DOHH2 (cell line): ENCODE measurements around the gene AP5Z1.

Experiments
- H3F3A ChIP-seq: fragments of 200-600 bp; sonication (generic), shearing (Covaris generic); 2 replicates; pipeline ENCODE4 v1.6.0; 2016; ENCODE audit warnings: antibody characterized with exemption, mild to moderate bottlenecking; ENCODE audit not compliant: control insufficient read depth, insufficient read depth
- H3K27ac ChIP-seq: fragments of 200-600 bp; sonication (generic); 2 replicates; pipeline ENCODE4 v1.5.1; 2014; ENCODE audit warnings: low read depth, mild to moderate bottlenecking, low read length, moderate library complexity
- H3K27me3 ChIP-seq: fragments of 200-600 bp; sonication (generic); 2 replicates; pipeline ENCODE4 v1.6.1; 2014; ENCODE audit warnings: mild to moderate bottlenecking, low read length, mixed read lengths; ENCODE audit not compliant: control insufficient read depth
- H3K36me3 ChIP-seq: fragments of 200-600 bp; sonication (generic); 2 replicates; pipeline ENCODE4 v1.6.1; 2014; ENCODE audit warnings: mild to moderate bottlenecking, low read length, moderate library complexity, mixed read lengths; ENCODE audit not compliant: control insufficient read depth
- H3K4me1 ChIP-seq: fragments of 200-600 bp; sonication (generic); 2 replicates; pipeline ENCODE4 v1.6.1; 2014; ENCODE audit warnings: mild to moderate bottlenecking, low read length, mixed read lengths; ENCODE audit not compliant: control insufficient read depth
- H3K4me2 ChIP-seq: fragments of 200-600 bp; sonication (generic); 2 replicates; pipeline ENCODE4 v1.6.0; 2014; ENCODE audit warnings: mild to moderate bottlenecking, low read length, moderate library complexity
- H3K4me3 ChIP-seq: fragments of 200-600 bp; sonication (generic); 2 replicates; pipeline ENCODE4 v1.5.1; 2014; ENCODE audit warnings: mild to moderate bottlenecking, low read length, mixed read lengths
- H3K79me2 ChIP-seq: fragments of 200-600 bp; sonication (generic); 2 replicates; pipeline ENCODE4 v1.6.1; 2014; ENCODE audit warnings: mild to moderate bottlenecking, low read length, mixed read lengths; ENCODE audit not compliant: control insufficient read depth
- H3K9me2 ChIP-seq: fragments of 200-600 bp; sonication (generic); replicated peaks from 2 replicates; pipeline ENCODE4 v1.6.1; 2014; ENCODE audit warnings: mild to moderate bottlenecking, low read length, mixed read lengths; ENCODE audit not compliant: control insufficient read depth
- H3K9me3 ChIP-seq: fragments of 200-600 bp; sonication (generic); 2 replicates; pipeline ENCODE4 v1.6.1; 2014; ENCODE audit warnings: antibody characterized with exemption, low read length, mixed read lengths; ENCODE audit not compliant: control insufficient read depth, insufficient read depth
- H4K20me1 ChIP-seq: fragments of 200-600 bp; sonication (generic); 2 replicates; pipeline ENCODE4 v1.6.0; 2014; ENCODE audit warnings: low read depth, mild to moderate bottlenecking, antibody characterized with exemption, low read length, moderate library complexity; ENCODE audit not compliant: control insufficient read depth, insufficient read depth
- CTCF ChIP-seq: fragments of 200-600 bp; sonication (generic); IDR thresholded peaks from one replicate; pipeline ENCODE4 v1.5.1; 2014; ENCODE audit warnings: antibody characterized with exemption, mild to moderate bottlenecking, low read depth, low read length; ENCODE audit not compliant: poor library complexity, severe bottlenecking
- EZH2phosphoT487 ChIP-seq: fragments of 200-600 bp; sonication (generic); IDR thresholded peaks from 2 replicates; pipeline ENCODE4 v1.6.1; 2017; ENCODE audit warnings: borderline replicate concordance, mild to moderate bottlenecking, antibody characterized with exemption, low read length, moderate library complexity, mixed read lengths

AP5Z1 gene

DNA sequence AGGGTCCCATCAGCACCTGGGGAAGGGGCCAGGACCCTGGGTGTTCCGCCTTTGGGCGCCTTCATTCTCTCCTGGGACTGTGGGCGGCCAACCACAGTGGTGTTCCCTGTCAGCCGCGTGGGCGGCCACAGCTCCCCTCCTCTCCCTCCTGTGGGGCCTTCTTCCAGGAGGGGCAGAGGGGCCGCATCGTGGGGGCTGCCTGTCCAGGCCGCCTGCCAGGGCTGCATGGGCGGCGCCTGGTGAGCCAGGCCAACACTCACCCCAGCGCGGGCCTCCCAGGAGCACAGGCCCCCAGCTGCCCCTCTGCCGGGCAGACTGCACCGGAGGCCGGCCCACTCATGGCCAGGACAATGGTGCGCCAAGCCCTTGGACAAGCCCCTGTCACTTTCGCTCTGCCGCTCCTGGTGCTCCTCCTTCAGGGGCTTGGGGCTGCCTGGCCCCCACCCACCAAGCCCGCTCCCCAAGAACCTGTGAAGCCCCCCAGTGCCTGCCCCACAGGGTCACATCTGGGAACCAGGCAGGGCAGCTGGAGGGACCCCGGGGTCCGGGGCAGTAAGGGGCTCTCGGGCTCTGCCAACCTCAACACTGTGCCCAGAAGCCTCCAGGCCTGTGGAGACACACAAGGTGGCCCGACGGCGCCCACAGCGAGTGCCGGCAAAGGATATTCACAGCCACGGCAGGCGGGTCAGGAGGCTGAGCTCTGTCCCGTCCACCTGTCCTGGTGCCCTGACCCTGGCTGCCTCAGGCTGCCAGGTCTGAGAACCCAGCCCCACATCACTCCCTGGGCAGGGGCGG, 42.8 kb downstream of the AP5Z1 start:
- no peak for TF ChIP-seq EZH2phosphoT487
- no peak for TF ChIP-seq CTCF
- H3K79me2 ChIP-seq = no peaks in the 10 kb centered on the region
- H3K4me1 ChIP-seq = no peaks in the 10 kb centered on the region
- no peaks in the 10 kb centered on the region for H3K9me3 ChIP-seq
- H3K27me3 ChIP-seq = no peaks in the 10 kb centered on the region
- H3K4me3 ChIP-seq = no peak overlapping the region
- no peaks in the 10 kb centered on the region for H3K9me2 ChIP-seq
- H3K27ac ChIP-seq = no peak overlapping the region
- H4K20me1 ChIP-seq = no peaks in the 10 kb centered on the region
- no peaks in the 10 kb centered on the region for H3F3A ChIP-seq
- H3K4me2 ChIP-seq = no peak overlapping the region
- no peaks in the 10 kb centered on the region for H3K36me3 ChIP-seq

DNA sequence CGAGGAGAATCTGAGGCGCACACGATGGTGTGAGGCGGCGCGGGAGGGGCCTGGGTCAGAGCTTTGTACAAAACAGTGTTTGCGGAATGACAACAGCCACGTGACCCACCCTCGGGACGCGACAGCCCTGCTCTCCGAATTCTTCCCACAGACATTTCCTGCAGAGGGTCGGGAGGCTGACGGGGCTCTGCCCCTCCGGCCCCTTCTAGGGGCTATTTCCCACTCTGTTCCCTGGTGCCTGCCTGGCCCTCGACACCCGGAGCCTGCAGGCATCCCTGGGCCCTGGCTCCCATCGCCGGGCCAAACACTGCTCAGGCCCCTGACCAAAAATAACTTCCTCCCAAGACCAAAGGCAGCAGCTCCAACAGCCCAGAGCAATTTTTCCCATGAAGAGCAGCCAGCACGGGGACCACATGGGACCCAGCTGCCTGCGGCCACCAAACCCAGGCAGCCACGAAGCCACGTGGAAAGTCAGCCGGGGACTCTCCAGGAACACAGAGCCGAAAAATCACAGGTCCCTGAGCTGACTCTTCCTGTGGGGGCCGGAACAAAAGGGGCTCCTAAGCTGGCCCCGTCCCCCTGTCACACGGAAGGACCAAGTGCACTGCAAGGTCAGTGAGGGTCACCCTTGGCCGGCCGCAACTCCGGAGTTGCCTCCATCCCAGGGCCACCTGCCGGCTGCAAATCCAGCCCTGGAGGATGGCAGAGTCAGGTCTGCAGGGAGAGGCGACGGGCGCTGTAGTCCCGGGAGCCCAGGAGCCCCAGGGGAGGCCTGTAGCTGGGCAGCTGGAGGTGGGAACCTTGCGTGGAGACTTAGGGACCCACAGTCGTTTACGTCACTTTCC, 44.4 kb downstream of the AP5Z1 start:
- H3K4me3 ChIP-seq = no peak overlapping the region
- no peaks in the 10 kb centered on the region for H3K36me3 ChIP-seq
- no peak overlapping the region for H3K27ac ChIP-seq
- H3K9me3 ChIP-seq = no peaks in the 10 kb centered on the region
- no peaks in the 10 kb centered on the region for H3K4me1 ChIP-seq
- no peak for TF ChIP-seq CTCF
- TF ChIP-seq EZH2phosphoT487 = no peak
- no peaks in the 10 kb centered on the region for H3F3A ChIP-seq
- no peak overlapping the region for H3K4me2 ChIP-seq
- no peaks in the 10 kb centered on the region for H3K27me3 ChIP-seq
- H3K79me2 ChIP-seq = no peaks in the 10 kb centered on the region
- no peaks in the 10 kb centered on the region for H4K20me1 ChIP-seq
- no peaks in the 10 kb centered on the region for H3K9me2 ChIP-seq

DNA sequence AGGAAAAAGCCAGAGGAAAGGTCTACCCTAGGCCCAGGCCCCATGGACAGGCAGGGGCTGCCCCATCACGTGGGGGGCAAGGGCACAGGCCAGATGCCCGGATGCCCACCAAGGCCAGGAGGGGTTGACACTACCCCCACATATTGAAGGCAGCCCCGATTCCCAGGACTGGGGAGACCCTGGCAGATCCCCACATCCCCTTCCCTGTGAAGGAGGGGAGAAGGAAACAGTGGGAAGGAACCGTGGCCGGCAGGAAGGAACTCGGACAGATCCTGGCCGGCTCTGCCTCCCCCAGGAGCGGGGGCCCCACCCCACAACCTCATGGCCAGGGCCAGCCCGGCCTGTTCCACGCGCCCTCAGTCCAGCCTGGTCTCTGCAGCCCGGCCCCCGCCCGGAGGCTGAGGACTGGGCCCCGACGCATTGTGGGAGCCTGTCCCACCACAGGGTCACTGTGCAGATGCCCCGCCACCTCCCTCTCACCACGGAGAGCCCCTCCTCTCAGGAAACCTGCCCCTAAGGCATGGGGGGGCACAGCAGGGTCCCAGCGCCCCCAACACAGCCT, 45.1 kb downstream of the AP5Z1 start:
- TF ChIP-seq EZH2phosphoT487 = no peak
- no peak for TF ChIP-seq CTCF
- Histone ChIP-seq H3K27ac (no peak overlapping the region), H4K20me1 (no peaks in the 10 kb centered on the region), H3F3A (no peaks in the 10 kb centered on the region), H3K79me2 (no peaks in the 10 kb centered on the region), H3K36me3 (no peaks in the 10 kb centered on the region), H3K9me2 (no peaks in the 10 kb centered on the region), H3K4me3 (no peak overlapping the region), H3K4me2 (no peak overlapping the region), H3K4me1 (no peaks in the 10 kb centered on the region), H3K9me3 (no peaks in the 10 kb centered on the region), H3K27me3 (no peaks in the 10 kb centered on the region)
